ENCODE results near the gene GJA8.
"Not testable (repeated sequence)": the region's sequence is repeated elsewhere in the genome, so short reads cannot be mapped to it uniquely, and the experiment has no call there.

The GJA8 gene

DNA sequence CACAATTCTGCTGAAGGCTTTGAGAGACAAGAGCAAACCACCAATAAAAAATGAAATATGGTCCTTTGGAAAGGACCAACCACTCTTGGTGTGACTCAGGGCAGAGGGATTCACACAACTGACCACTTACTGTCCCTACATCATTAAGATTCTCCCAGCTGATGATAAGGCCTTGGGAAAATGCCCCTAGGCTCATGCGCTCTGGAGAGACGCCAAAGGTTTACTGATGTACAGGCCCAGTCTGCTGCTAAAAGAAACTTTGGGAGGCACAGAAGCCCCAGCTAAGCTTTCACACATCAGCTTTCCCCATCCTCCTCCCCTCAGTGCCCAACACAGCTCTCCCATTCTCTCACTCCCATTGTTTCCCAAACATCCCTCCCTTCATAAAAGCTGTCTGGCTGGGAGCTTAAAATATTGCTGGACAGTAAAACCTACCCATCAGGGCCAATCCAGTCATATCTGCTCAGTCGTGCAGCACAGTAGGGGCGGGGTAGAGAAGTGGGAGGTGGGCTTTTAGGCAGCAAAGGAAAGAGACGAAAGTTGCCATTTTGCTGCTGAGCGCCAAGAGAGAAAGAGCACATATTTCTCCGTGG lies at the start of gene GJA8:
Gene GJA8 (plus strand): TSS at position 543 of the 593 bp plus-strand sequence. CDS start 5,161 bp downstream, outside the sequence.
- no peak for TF ChIP-seq ZNF274 (IDR thresholded peaks at IDR 0.05; ENCODE audit: low read depth, low read length)
- no peak within 1 kb of the TSS for H3K4me3 ChIP-seq (ENCODE audit: low read length)

DNA sequence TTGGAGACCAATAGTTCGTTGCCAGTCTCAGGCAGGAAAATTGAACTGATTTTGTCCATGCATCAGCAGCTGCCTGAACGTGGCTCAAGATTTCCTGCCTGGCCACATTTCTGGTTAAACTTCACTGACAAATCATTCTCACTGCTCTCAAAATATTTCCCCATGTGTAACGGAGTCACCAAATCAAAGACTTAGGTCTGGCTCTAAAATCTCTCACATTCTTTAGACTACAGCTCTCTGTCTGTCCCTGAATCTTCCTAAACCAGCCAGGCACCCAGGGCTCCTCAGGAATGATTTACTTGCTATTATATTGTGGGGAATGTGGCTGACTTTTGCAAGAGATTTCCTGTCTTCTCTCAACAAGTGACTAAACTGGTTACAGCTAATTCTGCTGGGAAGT lies 49.2 kb upstream of the GJA8 start:
- no peak overlapping the region for H3K4me3 ChIP-seq (ENCODE audit: low read length)
- TF ChIP-seq ZNF274 (IDR thresholded peaks at IDR 0.05; ENCODE audit: low read depth, low read length) = no peak

DNA sequence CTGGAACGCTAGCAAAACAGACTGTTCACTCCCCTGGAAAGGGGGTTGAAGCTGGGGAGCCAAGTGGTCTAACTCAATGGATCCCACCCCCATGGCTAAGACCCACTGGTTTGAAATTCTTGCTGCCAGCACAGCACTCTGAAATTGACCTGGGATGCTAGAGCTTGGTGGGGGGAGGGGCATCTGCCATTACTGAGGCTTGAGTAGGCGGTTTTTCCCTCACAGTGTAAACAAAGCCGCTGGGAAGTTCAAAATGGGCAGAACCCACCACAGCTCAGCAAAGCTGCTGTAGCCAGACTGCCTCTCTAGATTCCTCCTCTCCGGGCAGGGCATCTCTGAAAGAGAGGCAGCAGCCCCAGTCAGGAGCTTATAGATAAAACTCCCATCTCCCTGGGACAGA lies 47.6 kb upstream of the GJA8 start:
- not testable (repeated sequence) for H3K4me3 ChIP-seq (ENCODE audit: low read length)

DNA sequence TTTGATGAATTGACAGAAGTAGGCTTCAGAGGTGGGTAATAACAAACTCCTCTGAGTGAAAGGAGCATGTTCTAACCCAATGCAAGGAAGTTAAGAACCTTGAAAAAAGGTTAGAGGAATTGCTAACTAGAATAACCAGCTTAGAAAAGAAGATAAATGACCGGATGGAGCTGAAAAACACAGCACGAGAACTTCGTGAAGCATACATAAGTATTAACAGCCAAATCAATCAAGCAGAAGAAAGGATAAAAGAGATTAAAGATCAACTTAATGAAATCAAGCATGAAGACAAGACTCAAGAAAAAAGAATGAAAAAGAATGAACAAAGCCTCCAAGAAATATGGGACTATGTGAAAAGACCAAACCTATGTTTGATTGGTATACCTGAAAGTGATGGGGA lies 46.6 kb upstream of the GJA8 start:
- not testable (repeated sequence) for H3K4me3 ChIP-seq (ENCODE audit: low read length)

DNA sequence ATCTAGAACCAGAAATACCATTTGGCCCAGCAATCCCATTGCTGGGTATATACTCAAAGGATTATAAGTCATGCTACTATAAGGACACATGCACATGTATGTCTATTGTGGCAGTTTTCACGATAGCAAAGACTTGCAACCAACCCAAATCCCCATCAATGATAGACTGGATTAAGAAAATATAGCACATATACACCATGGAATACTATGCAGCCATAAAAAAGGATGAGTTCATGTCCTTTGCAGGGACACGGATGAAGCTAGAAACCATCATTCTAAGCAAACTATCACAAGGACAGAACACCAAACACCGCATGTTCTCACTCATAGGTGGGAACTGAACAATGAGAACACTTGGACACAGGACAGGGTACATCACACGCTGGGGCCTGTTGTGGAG lies 35.4 kb upstream of the GJA8 start:
- H3K4me3 ChIP-seq (ENCODE audit: low read length) = not testable (repeated sequence)

DNA sequence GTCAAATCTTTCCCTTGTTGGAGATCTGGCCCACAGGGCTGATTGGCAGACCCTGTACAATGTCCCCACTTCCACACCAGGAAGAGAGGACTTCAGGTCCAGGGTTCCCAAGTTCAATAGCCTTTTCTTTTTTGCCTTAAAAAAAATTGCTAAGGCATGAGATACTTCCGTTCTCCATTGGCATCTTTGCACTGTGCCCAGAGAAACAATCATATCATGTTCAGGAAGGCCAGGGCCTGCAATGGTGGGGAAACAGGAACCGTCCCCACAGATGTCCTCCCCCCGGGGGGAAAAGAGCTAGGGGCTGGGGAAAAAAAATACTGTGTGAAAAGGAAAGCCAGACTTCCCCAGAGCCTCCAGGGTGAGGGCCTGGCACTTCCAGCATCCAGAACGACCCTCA lies 24.6 kb upstream of the GJA8 start:
- no peak for TF ChIP-seq ZNF274 (IDR thresholded peaks at IDR 0.05; ENCODE audit: low read depth, low read length)
- no peak overlapping the region for H3K4me3 ChIP-seq (ENCODE audit: low read length)

DNA sequence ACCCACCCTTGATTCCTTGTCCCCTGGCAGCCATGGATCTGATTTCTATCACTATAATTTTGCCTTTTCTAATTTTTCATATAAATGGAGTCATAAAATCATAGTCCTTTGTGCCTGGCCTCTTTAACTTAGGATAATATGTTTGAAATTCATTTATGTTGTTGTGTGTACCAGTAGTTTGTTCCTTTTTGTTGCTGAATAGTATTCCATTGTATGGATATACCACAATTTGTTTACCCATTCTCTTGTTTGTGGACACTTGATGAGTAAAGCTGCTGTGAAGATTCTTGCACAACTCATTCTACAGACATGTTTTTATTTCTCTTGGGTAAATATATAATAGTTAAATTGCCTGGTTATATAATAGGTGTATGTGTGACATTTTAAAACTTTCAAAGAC lies 22.7 kb upstream of the GJA8 start:
- H3K4me3 ChIP-seq (ENCODE audit: low read length) = no peak overlapping the region
- TF ChIP-seq ZNF274 (IDR thresholded peaks at IDR 0.05; ENCODE audit: low read depth, low read length) = no peak

DNA sequence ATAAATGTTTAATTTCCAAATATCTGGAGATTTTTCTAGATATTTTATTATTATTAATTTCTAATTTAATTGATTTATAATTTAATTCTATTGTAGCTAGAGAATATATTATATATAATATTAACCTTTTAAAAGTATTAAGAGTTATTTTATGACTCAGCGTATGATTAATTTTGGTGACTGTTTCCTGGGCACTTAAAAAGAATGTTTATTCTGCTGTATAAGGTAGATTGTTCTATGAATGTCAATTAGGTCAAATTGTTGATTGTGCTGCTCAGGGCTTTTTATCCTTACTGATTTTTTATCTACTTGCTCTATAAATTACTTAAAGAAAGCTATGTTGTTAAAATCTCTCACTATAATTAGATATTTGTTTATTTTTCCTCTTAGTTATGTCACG lies 20.1 kb upstream of the GJA8 start:
- no peak for TF ChIP-seq ZNF274 (IDR thresholded peaks at IDR 0.05; ENCODE audit: low read depth, low read length)
- no peak overlapping the region for H3K4me3 ChIP-seq (ENCODE audit: low read length)

DNA sequence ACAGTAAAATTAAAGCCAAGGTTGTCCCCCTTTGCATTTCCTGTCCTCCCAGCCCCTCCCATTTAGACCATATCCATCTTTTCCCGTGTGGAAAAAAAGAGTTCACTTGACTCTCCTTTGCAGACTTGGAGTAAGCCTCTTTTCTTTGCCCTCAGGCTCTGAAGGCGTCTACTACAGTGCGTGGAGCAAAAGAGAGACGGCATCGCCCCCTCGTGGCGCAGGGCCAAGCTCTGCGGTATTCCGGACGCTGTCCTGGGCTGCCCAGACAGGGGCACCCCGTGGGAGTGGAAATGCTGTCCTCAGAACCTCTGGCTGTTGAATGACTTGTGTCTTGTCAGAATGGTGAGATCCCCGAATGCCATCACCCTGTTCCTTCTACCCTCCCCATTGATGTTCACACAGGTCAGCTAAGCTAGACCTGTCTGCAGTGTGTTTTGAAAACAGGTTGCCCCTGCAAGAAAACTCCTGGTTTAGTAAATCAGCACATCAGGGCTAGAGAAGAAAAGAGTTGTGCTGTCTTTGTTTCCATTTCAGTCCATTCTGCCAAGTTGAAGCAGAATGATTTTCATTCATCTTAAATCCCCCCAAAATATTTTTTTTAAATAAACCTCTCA lies 12.3 kb upstream of the GJA8 start:
- no peak overlapping the region for H3K4me3 ChIP-seq (ENCODE audit: low read length)
- TF ChIP-seq ZNF274 (IDR thresholded peaks at IDR 0.05; ENCODE audit: low read depth, low read length) = no peak

DNA sequence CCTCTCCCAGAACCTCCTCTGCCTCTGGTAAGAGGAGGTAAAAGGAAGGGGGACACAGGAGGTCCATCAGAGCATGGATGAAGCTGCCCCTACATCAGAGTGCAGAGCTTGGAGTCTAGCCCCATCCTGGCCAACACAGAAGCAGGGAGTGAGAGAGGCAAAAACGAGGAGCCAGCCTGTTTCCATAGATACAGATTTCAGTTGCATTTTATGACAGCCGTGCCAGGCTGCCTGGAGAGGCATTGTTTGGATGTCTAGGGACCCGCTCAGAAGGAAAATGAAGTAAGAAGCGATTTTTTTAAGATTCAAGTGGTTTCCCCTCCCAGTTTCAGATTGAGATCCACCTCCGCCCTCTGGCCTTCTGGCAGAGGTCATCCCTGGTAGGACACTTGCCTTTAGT lies 11.5 kb upstream of the GJA8 start:
- TF ChIP-seq ZNF274 (IDR thresholded peaks at IDR 0.05; ENCODE audit: low read depth, low read length) = no peak
- no peak overlapping the region for H3K4me3 ChIP-seq (ENCODE audit: low read length)

DNA sequence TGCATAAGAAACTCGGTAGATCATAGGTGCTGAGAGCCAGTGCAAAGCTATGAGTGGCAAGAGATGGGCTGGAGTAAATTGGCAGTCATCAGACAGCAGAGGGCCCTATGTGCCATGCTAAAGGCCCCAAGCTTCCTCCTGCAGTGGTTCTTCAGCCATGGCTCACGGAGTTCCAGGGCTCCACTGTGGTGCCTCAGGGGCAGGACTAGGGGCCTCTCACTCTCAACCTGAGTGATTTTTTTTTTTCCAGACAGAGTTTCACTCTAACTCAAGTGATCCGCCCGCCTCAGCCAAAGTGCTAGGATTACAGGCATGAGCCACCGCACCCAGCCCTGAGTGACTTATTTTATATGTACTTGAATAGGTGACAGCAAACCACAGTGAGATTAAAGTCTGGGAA lies 10.4 kb upstream of the GJA8 start:
- no peak for TF ChIP-seq ZNF274 (IDR thresholded peaks at IDR 0.05; ENCODE audit: low read depth, low read length)
- no peak overlapping the region for H3K4me3 ChIP-seq (ENCODE audit: low read length)

DNA sequence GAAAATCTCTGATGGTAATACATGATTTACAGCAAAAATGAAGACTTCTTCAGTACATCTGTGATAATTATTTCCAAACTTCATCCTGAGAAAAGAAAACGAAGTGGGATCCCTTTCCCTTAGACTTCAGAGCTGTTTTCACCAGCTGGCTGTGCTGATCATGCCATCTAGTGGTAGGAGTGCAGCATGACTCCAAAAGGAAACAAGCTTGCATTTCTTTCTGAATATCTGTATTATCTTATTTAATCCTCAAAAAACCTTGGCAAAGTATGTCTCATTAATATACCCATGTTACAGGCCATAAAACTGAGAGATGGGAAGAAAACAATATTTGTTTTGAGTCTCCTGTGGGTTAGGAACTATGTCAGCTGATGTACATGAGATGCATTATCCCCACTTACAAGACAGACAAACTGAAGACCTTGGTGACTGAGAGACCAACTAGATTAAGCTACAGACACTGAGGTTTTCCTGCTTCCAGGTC lies 9.8 kb upstream of the GJA8 start:
- TF ChIP-seq ZNF274 (IDR thresholded peaks at IDR 0.05; ENCODE audit: low read depth, low read length) = no peak

DNA sequence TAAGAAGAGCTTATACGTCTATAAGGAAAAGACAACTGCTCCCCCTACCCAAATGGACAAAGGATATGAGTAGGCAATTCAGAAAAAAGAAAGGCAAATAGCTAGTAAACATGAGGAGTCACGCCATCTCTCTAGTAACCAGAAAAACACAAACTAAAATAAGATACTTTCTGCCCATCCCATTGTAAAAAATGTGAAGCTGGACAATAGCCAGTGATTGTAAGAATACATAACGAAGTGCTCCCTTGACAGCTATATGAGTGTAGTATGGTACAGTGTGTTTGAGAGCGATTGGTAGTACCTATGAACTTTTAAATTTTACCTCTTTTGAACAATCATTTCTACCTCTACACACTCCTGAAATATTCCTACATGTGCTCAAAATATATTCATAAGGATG lies 7.5 kb upstream of the GJA8 start:
- no peak overlapping the region for H3K4me3 ChIP-seq (ENCODE audit: low read length)
- no peak for TF ChIP-seq ZNF274 (IDR thresholded peaks at IDR 0.05; ENCODE audit: low read depth, low read length)

More for the DNA sequence above, 9.8 kb upstream of the GJA8 start:
- H3K4me3 ChIP-seq (ENCODE audit: low read length) = no peak overlapping the region

DNA sequence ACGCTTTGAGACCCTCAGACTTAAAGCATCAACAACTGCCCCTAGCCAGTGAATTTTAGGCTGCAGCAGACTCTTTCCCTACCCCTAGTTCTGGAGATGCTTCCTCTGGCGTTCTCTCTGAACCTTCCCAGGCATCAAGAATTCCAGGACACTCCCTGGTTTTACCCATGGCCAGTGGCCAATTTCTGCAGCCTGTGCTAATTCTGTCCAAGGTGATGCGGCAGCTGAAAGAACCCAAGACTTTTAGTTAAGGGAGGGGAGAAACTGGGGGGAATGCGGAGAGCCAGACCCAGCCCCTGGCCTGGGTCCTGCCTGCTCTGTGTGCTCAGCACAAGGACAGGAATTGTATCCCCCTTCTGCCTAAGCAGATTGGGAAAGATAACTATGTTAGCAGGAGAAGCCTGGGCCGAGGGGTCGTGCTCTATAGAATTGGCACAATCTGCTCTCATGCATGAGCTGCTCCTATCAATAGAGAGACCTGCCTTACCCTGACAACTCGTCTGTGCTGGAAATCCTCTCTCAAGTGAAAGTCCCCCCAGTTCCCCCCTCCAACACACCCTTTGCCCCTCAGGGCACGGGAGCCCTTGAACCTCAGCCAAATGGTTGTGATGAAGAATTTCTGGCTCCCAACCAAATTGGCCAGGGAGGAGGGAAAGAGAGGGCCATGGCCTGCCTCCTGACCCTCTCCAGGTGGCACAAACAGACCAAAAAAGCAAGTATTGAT lies 5.4 kb upstream of the GJA8 start:
- no peak overlapping the region for H3K4me3 ChIP-seq (ENCODE audit: low read length)
- TF ChIP-seq ZNF274 (IDR thresholded peaks at IDR 0.05; ENCODE audit: low read depth, low read length) = no peak

DNA sequence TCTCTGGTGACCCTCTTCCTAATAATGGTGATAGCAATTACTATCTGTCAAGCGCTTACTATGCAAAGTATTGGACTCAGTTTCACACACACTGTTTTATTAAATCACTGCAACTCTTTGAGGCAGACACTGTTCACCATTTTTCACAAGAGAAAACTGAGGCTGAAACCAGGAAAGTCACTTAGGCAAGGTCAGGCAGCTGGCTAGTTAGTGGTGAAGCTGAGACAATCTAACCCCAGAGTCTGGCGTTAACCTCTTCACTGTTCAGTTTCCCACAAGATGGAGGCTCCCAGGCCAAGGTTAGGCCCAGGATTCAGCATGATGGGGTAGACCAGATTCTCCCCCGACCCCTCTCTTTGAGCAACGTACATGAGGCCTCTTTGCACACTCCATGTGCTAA lies 4.8 kb upstream of the GJA8 start:
- TF ChIP-seq ZNF274 (IDR thresholded peaks at IDR 0.05; ENCODE audit: low read depth, low read length) = no peak
- H3K4me3 ChIP-seq (ENCODE audit: low read length) = no peak overlapping the region

Measured in GM08714 (cell line).